ENCODE measurements around the gene CA10.

The CA10 gene

GRCh38 chr17:51855806-51856205 is 302.7 kb downstream of the CA10 start:
- no peak for DNase-seq

GRCh38 chr17:51853857-51854256 is 304.7 kb downstream of the CA10 start:
- no peak for DNase-seq

GRCh38 chr17:51852603-51853002 is 305.9 kb downstream of the CA10 start:
- no peak for DNase-seq

GRCh38 chr17:51850201-51850600 is 308.3 kb downstream of the CA10 start:
- DNase-seq, result no peak

GRCh38 chr17:51848451-51848850 is 310.1 kb downstream of the CA10 start:
- no peak for DNase-seq

GRCh38 chr17:51846566-51846965 is 311.9 kb downstream of the CA10 start:
- DNase-seq, result no peak

GRCh38 chr17:51845776-51846175 is 312.7 kb downstream of the CA10 start:
- DNase-seq, result no peak

- no peak for DNase-seq
Observed at GRCh38 chr17:51842763-51843162, 315.8 kb downstream of the CA10 start.

GRCh38 chr17:51841669-51842068 is 316.8 kb downstream of the CA10 start:
- no peak for DNase-seq

- DNase-seq, result no peak
Observed at GRCh38 chr17:51840688-51841087, 317.8 kb downstream of the CA10 start.

GRCh38 chr17:51833620-51834019 is 324.9 kb downstream of the CA10 start:
- DNase-seq, result no peak

- no peak for DNase-seq
Observed at GRCh38 chr17:51833045-51833444, 325.5 kb downstream of the CA10 start.

- no peak for DNase-seq
Observed at GRCh38 chr17:51830886-51831285, 327.6 kb downstream of the CA10 start.

GRCh38 chr17:51830451-51830850 is 328.1 kb downstream of the CA10 start:
- DNase-seq, result no peak

GRCh38 chr17:51828901-51829300 is 329.6 kb downstream of the CA10 start:
- DNase-seq, result no peak

GRCh38 chr17:51827140-51827539 is 331.4 kb downstream of the CA10 start:
- no peak for DNase-seq

- no peak for DNase-seq
Observed at GRCh38 chr17:51820766-51821165, 337.7 kb downstream of the CA10 start.

- DNase-seq, result no peak
Observed at GRCh38 chr17:51820252-51820651, 338.3 kb downstream of the CA10 start.

- DNase-seq, result no peak
Observed at GRCh38 chr17:51819341-51820219, 338.9 kb downstream of the CA10 start.

GRCh38 chr17:51818777-51819176 is 339.7 kb downstream of the CA10 start:
- no peak for DNase-seq

GRCh38 chr17:51817955-51818354 is 340.6 kb downstream of the CA10 start:
- DNase-seq, result no peak

GRCh38 chr17:51817117-51817516 is 341.4 kb downstream of the CA10 start:
- DNase-seq, result no peak

GRCh38 chr17:51815097-51815496 is 343.4 kb downstream of the CA10 start:
- DNase-seq, result no peak

GRCh38 chr17:51814521-51814920 is 344.0 kb downstream of the CA10 start:
- no peak for DNase-seq

- no peak for DNase-seq
Observed at GRCh38 chr17:51813784-51814174, 344.7 kb downstream of the CA10 start.
